GM12891 (cell line): ENCODE data around the gene WDR43.

ENCODE experiments used
- DNase-seq: peaks from one replicate; pipeline ENCODE4 v3.0.0; 2011; ENCODE audit warnings: low spot score; ENCODE audit not compliant: insufficient read length
- FAIRE-seq: peaks from 2 replicates; lab custom pipeline; 2011; peaks lifted over from hg19 to GRCh38; lab: Jason Lieb, UNC
- PAX5 ChIP-seq: IDR thresholded peaks from 2 replicates; pipeline ENCODE4 v1.6.1; 2011; ENCODE audit warnings: low read length, moderate library complexity, mild to moderate bottlenecking; ENCODE audit not compliant: insufficient read depth, severe bottlenecking
- POLR2A ChIP-seq: IDR thresholded peaks from 2 replicates; pipeline ENCODE4 v1.6.1; 2011; ENCODE audit warnings: low read depth, low read length, control low read depth
- POLR2AphosphoS5 ChIP-seq: IDR thresholded peaks from 2 replicates; pipeline ENCODE4 v1.6.1; 2011; ENCODE audit warnings: low read depth, low read length, control low read depth
- POU2F2 ChIP-seq: IDR thresholded peaks from 2 replicates; pipeline ENCODE4 v1.6.1; 2011; ENCODE audit warnings: low read depth, mild to moderate bottlenecking, control low read depth, low read length, moderate library complexity
- SPI1 ChIP-seq: IDR thresholded peaks from 2 replicates; pipeline ENCODE4 v1.6.1; 2011; ENCODE audit warnings: low read depth, low read length, control low read depth
- TAF1 ChIP-seq: IDR thresholded peaks from 2 replicates; pipeline ENCODE4 v1.6.1; 2011; ENCODE audit warnings: low read depth, low read length, control low read depth

Gene WDR43

GRCh38 chr2:28989973-28990372 is 95.5 kb downstream of the WDR43 start:
- no peak for DNase-seq

GRCh38 chr2:28990445-28990844 is 96.0 kb downstream of the WDR43 start:
- DNase-seq (no peak), FAIRE-seq (no peak)
- no peak for TF ChIP-seq POLR2AphosphoS5

More at GRCh38 chr2:28989973-28990372, 95.5 kb downstream of the WDR43 start:
- no peak for TF ChIP-seq POU2F2
- TF ChIP-seq SPI1: no peak
- TF ChIP-seq POLR2AphosphoS5: no peak
- no peak for TF ChIP-seq PAX5
- TF ChIP-seq TAF1: no peak
- TF ChIP-seq POLR2A: no peak
- no peak for FAIRE-seq

DNA sequence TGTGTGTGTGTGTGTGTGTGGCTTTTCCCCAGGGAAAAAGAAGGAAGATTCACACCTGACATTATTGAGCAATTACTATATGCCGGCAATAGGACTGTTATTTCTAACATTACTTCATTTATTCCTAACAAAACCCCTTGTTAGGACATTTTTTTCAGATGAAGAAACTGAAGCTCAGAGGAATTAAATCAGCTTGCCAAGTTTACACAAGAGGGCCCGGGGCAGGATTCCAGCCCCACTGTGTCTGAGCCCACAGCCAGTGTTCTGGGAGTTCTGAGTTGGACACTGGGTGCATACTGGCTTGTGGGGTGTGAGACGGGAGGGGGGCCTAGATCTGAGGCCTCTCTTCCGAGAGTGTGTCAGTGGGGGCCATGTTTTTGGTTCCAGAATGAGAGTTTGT is 96.6 kb downstream of the WDR43 start:
- TF ChIP-seq POLR2A (no peak), TAF1 (no peak), POU2F2 (no peak), SPI1 (no peak), PAX5 (no peak), POLR2AphosphoS5 (no peak)

GRCh38 chr2:28991460-28991859 is 97.0 kb downstream of the WDR43 start:
- TF ChIP-seq POLR2A (no peak), POLR2AphosphoS5 (no peak)
- no peak for FAIRE-seq
- DNase-seq: no peak

More for the DNA sequence above, 96.6 kb downstream of the WDR43 start:
- DNase-seq: no peak
- no peak for FAIRE-seq

DNA sequence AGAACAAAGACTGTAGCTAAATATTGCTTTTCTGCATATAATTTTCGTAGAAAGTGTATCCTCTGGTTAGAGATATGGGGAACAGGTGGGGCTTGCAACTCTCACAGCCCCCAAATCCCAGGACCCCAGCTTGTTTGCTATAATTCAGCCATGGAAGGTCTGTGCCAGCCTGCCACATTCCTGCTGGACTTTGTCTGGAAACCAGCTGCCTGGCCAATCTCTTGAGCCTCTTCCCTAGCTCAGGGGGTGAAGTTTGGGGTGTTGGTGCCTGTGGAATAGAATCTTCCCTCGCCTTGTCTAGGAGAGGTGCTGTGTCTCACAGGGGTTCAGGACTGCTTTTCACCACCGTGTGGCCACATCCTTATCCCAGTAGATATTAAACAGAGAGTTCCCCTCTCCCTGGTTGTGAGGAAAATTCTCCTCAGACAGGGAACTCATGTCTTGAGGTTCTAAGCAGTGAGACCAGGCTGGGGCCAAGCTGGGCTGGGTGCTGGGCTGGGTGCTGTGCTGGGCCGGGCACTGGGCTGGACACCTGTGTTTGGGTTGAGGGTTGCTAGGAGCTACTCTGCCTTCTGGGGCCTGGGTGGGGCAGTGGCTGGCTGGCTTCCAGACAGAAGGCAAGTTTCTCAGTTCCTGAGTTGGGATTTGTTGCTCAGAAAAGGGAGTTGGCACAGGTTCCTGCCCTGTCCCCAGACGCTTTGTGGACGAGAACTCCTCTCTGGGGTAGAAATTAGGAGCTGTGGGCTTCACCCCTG is 98.9 kb downstream of the WDR43 start:
- DNase-seq: no peak
- FAIRE-seq: no peak
- no peak for TF ChIP-seq SPI1
- TF ChIP-seq POU2F2: no peak
- no peak for TF ChIP-seq PAX5
- no peak for TF ChIP-seq POLR2AphosphoS5
- TF ChIP-seq TAF1: no peak
- no peak for TF ChIP-seq POLR2A

GRCh38 chr2:28994074-28994473 is 99.6 kb downstream of the WDR43 start:
- TF ChIP-seq POU2F2 (no peak), TAF1 (no peak), POLR2A (no peak), POLR2AphosphoS5 (no peak), SPI1 (no peak), PAX5 (no peak)
- DNase-seq (no peak), FAIRE-seq (no peak)

GRCh38 chr2:28994679-28995078 is 100.2 kb downstream of the WDR43 start:
- TF ChIP-seq POU2F2: no peak
- no peak for TF ChIP-seq TAF1
- TF ChIP-seq POLR2AphosphoS5: no peak
- no peak for TF ChIP-seq POLR2A
- no peak for TF ChIP-seq PAX5
- no peak for TF ChIP-seq SPI1
- no peak for DNase-seq
- FAIRE-seq: no peak

- FAIRE-seq (no peak), DNase-seq (no peak)
- TF ChIP-seq TAF1 (no peak), SPI1 (no peak), POLR2AphosphoS5 (no peak), POLR2A (no peak), PAX5 (no peak), POU2F2 (no peak)
Observed at GRCh38 chr2:28995765-28996750, 101.6 kb downstream of the WDR43 start.

GRCh38 chr2:28997237-28997846 is 102.9 kb downstream of the WDR43 start:
- FAIRE-seq (no peak), DNase-seq (no peak)

More at GRCh38 chr2:28997237-28997846, 102.9 kb downstream of the WDR43 start:
- TF ChIP-seq POLR2AphosphoS5: no peak
- TF ChIP-seq POU2F2: no peak
